ENCODE data around the gene SEPTIN6.

- TF ChIP-seq POLR2A (IDR thresholded peaks at IDR 0.05; ENCODE audit: low read depth, low read length) (no peak), FOS (IDR thresholded peaks at IDR 0.05; ENCODE audit: borderline replicate concordance, insufficient read depth, low read length) (no peak), JUN (IDR thresholded peaks at IDR 0.05; ENCODE audit: borderline replicate concordance, insufficient read depth, insufficient read length, low read depth) (no peak), POLR2AphosphoS5 (IDR thresholded peaks at IDR 0.05; ENCODE audit: insufficient read depth, low read depth, low read length) (no peak), EZH2 (IDR thresholded peaks at IDR 0.05; ENCODE audit: borderline replicate concordance, low read depth, low read length, severe bottlenecking) (no peak), MYC (IDR thresholded peaks at IDR 0.05; ENCODE audit: low read depth, low read length) (no peak), GATA2 (IDR thresholded peaks at IDR 0.05; ENCODE audit: insufficient read depth, insufficient read length, low read depth, low read length) (no peak)
- TF ChIP-seq, protein P1, sequence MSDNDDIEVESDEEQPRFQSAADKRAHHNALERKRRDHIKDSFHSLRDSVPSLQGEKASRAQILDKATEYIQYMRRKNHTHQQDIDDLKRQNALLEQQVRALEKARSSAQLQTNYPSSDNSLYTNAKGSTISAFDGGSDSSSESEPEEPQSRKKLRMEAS (IDR thresholded peaks at IDR 0.05; ENCODE audit: insufficient read depth, insufficient read length) = no peak
- TF ChIP-seq, protein P2, sequence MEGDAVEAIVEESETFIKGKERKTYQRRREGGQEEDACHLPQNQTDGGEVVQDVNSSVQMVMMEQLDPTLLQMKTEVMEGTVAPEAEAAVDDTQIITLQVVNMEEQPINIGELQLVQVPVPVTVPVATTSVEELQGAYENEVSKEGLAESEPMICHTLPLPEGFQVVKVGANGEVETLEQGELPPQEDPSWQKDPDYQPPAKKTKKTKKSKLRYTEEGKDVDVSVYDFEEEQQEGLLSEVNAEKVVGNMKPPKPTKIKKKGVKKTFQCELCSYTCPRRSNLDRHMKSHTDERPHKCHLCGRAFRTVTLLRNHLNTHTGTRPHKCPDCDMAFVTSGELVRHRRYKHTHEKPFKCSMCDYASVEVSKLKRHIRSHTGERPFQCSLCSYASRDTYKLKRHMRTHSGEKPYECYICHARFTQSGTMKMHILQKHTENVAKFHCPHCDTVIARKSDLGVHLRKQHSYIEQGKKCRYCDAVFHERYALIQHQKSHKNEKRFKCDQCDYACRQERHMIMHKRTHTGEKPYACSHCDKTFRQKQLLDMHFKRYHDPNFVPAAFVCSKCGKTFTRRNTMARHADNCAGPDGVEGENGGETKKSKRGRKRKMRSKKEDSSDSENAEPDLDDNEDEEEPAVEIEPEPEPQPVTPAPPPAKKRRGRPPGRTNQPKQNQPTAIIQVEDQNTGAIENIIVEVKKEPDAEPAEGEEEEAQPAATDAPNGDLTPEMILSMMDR (IDR thresholded peaks at IDR 0.05; ENCODE audit: extremely low read depth in 1 of 2, insufficient read depth in 1 of 2, low read depth in 1 of 2, low read length in 2 of 2) = no peak
Observed at GRCh38 chrX:119688911-119689321, 4.1 kb downstream of the SEPTIN6 start.

Data from endothelial cell of umbilical vein (primary cell).